ENCODE data around the gene EVI5L. TPM values are rescaled to one million over a fixed set of nuclear protein-coding genes. Genes with fewer than 3 reads are reported as not detected.

Gene EVI5L
- total and polyA plus RNA-seq, 2 of the 13 experiments (the other 11 are each of a cell fraction or from before 2014, with no cell fraction given), result 1.7 to 2.4 TPM

- Histone ChIP-seq H3K4me1 (ENCODE audit: insufficient read depth, low read length) (peaks cover 11% of the 10 kb centered on the region), H3K4me3 (replicated peaks in 1 of 3; ENCODE audit: insufficient read depth in 1 of 3, low read depth in 2 of 3, low read length in 3 of 3) (no peak overlapping the region), H3K9ac (ENCODE audit: insufficient read depth, low read depth, low read length) (no peak overlapping the region), H3K36me3 (replicated peaks in 1 of 2; ENCODE audit: control insufficient read depth in 1 of 2, insufficient read depth in 2 of 2, low read length in 2 of 2) (peaks cover 4 to 20% of the 10 kb centered on the region in 2 experiments; a peak in 3 of 5 replicates), H3K9me3 (ENCODE audit: low read length) (no peaks in the 10 kb centered on the region), H3K79me2 (ENCODE audit: insufficient read depth, low read length) (peaks cover 2% of the 10 kb centered on the region), H3K4me2 (ENCODE audit: low read depth, low read length) (no peak overlapping the region), H2AFZ (ENCODE audit: low read length) (no peak overlapping the region), H4K20me1 (ENCODE audit: insufficient read depth, low read length) (peaks cover 3% of the 10 kb centered on the region; the same call in 1 of the 2 replicates), H3K27me3 (ENCODE audit: control insufficient read depth in 1 of 2, insufficient read depth in 2 of 2, low read length in 2 of 2) (no peaks in the 10 kb centered on the region), H3K27ac (ENCODE audit: extremely low read length, insufficient read depth, low read length) (no peak overlapping the region)
- FAIRE-seq (no peak), DNase-seq (ENCODE audit: low spot score) (no peak), ATAC-seq (no peak)
- ChIA-PET POLR2A (interaction anchor here (1.9 to 2.6 kb wide), 2 partner anchors 8 to 9 kb away, joined by 6 to 8 read pairs; partner anchors contain the start of genes MAP2K7 and SNAPC2), CTCF (ENCODE audit: low intra/inter-chr PET ratio, low total read pairs) (no interaction called here)
- intact Hi-C loops (cut with micrococcal nuclease; ENCODE audit: unreplicated experiment) (no loop called here), in situ Hi-C loops (cut with HindIII; ENCODE audit: extremely low pct_ligation_motif_present, low pct_unique_long_range_greater_than_20kb) (no loop called here)
- no TSS peak for BruUV-seq (replicated peaks)
- 96% methylated on average over 7 of the region's 18 CpGs for WGBS (ENCODE audit: low lambda C conversion rate)
- TF ChIP-seq STAG1 (CRISPR knock-in tag; IDR thresholded peaks at IDR 0.05), result no peak
- TF ChIP-seq AGO2 (optimal IDR thresholded peaks at IDR 0.05; ENCODE audit: low read depth, low read length), result peak; percentile 61
Measured at GRCh38 chr19:7911508-7912143, 81.6 kb downstream of the EVI5L start.

- ATAC-seq, result no peak
- TF ChIP-seq, protein P1, sequence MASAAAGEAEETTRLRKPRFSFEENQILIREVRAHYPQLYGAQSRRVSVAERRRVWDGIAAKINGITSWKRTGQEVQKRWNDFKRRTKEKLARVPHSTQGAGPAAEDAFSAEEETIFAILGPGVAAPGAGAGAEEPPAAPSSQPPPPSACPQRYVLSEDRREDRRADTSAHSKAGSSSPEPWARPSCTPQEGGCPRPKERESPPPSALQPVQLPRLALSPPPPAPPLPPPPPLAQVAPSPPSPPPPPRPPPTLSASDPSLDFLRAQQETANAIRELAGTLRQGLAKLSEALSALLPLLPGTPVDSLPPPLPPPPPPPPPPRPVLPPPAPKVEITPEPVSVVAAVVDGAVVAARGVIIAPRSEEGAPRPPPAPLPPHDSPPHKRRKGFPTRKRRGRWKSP (CRISPR knock-in tag; IDR thresholded peaks at IDR 0.05), result no peak
- TF ChIP-seq ZFAT (CRISPR knock-in tag; conservative IDR thresholded peaks at IDR 0.05) (no peak), CREBL2 (CRISPR knock-in tag; IDR thresholded peaks at IDR 0.05; ENCODE audit: borderline replicate concordance) (no peak), ZNF557 (CRISPR knock-in tag; IDR thresholded peaks at IDR 0.05) (no peak), TMF1 (CRISPR knock-in tag; IDR thresholded peaks at IDR 0.05; ENCODE audit: low read depth) (no peak), ZNF660 (CRISPR knock-in tag; IDR thresholded peaks at IDR 0.05; ENCODE audit: borderline replicate concordance, low read depth) (no peak), ELF3 (CRISPR knock-in tag; IDR thresholded peaks at IDR 0.05) (no peak)
- TF ChIP-seq, protein P2, sequence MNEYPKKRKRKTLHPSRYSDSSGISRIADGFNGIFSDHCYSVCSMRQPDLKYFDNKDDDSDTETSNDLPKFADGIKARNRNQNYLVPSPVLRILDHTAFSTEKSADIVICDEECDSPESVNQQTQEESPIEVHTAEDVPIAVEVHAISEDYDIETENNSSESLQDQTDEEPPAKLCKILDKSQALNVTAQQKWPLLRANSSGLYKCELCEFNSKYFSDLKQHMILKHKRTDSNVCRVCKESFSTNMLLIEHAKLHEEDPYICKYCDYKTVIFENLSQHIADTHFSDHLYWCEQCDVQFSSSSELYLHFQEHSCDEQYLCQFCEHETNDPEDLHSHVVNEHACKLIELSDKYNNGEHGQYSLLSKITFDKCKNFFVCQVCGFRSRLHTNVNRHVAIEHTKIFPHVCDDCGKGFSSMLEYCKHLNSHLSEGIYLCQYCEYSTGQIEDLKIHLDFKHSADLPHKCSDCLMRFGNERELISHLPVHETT (CRISPR knock-in tag; conservative IDR thresholded peaks at IDR 0.05), result no peak
Measured at GRCh38 chr19:7912144-7912696, 82.2 kb downstream of the EVI5L start.

More at GRCh38 chr19:7912144-7912696, 82.2 kb downstream of the EVI5L start:
- intact Hi-C loops (cut with micrococcal nuclease; ENCODE audit: unreplicated experiment), result no loop called here
- H3K4me3 ChIP-seq (replicated peaks in 1 of 3; ENCODE audit: insufficient read depth in 1 of 3, low read depth in 2 of 3, low read length in 3 of 3), result no peak overlapping the region
- H2AFZ ChIP-seq (ENCODE audit: low read length), result no peak overlapping the region
- no peak overlapping the region for H3K9ac ChIP-seq (ENCODE audit: insufficient read depth, low read depth, low read length)
- H3K4me2 ChIP-seq (ENCODE audit: low read depth, low read length), result no peak overlapping the region
- FAIRE-seq, result no peak
- ChIA-PET POLR2A (interaction anchor here (1.9 to 2.6 kb wide), 2 partner anchors 8 to 9 kb away, joined by 6 to 8 read pairs; partner anchors contain the start of genes MAP2K7 and SNAPC2), CTCF (ENCODE audit: low intra/inter-chr PET ratio, low total read pairs) (no interaction called here)
- no TSS peak for BruUV-seq (replicated peaks)
- H4K20me1 ChIP-seq (ENCODE audit: insufficient read depth, low read length), result peaks cover 3% of the 10 kb centered on the region; the same call in 1 of the 2 replicates
- DNase-seq (ENCODE audit: low spot score), result no peak
- in situ Hi-C loops (cut with HindIII; ENCODE audit: extremely low pct_ligation_motif_present, low pct_unique_long_range_greater_than_20kb), result no loop called here
- peaks cover 4 to 20% of the 10 kb centered on the region in 2 experiments; a peak in 3 of 5 replicates for H3K36me3 ChIP-seq (replicated peaks in 1 of 2; ENCODE audit: control insufficient read depth in 1 of 2, insufficient read depth in 2 of 2, low read length in 2 of 2)
- H3K27ac ChIP-seq (ENCODE audit: extremely low read length, insufficient read depth, low read length), result no peak overlapping the region
- H3K79me2 ChIP-seq (ENCODE audit: insufficient read depth, low read length), result no peaks in the 10 kb centered on the region
- H3K27me3 ChIP-seq (ENCODE audit: control insufficient read depth in 1 of 2, insufficient read depth in 2 of 2, low read length in 2 of 2), result no peaks in the 10 kb centered on the region
- H3K9me3 ChIP-seq (ENCODE audit: low read length), result no peaks in the 10 kb centered on the region
- peaks cover 16% of the 10 kb centered on the region for H3K4me1 ChIP-seq (ENCODE audit: insufficient read depth, low read length)
- 97% methylated on average over 11 of the region's 31 CpGs for WGBS (ENCODE audit: low lambda C conversion rate)
